HepG2 (cell line): ENCODE measurements around the gene NDST1. TPM values are rescaled to one million over a fixed set of nuclear protein-coding genes. Genes with fewer than 3 reads are reported as not detected.

Experiments
- ATAC-seq: fragments of 200-7000 bp; cut with Tn5 transposase; 3 replicates; pipeline ENCODE4 v1.9.1; 2020; ENCODE audit warnings: mild to moderate bottlenecking, moderate library complexity
- BruUV-seq: library from RNA; stranded (reverse); fragments of 400-500 nt; replicated peaks from 2 replicates; lab custom pipeline; 2021; lab: Mats Ljungman, UMichigan
- CTCF ChIA-PET: fragments of 300-600 bp; formaldehyde crosslinking; extraction: SDS; loops from one replicate; lab custom pipeline; 2021; ENCODE audit warnings: low total read pairs, inconsistent platforms, low intra/inter-chr PET ratio; lab: Yijun Ruan, JAX
- POLR2A ChIA-PET: fragments of 350-600 bp; sonication (Branson Sonifier 250); formaldehyde crosslinking; loops from one replicate; lab custom pipeline; 2020; ENCODE audit warnings: antibody characterized with exemption, inconsistent platforms; lab: Yijun Ruan, JAX
- DNase-seq: peaks from one replicate; pipeline ENCODE4 v3.0.0-alpha.2; 2015; ENCODE audit warnings: low spot score
- FAIRE-seq: peaks from 3 replicates; lab custom pipeline; 2011; peaks lifted over from hg19 to GRCh38; lab: Jason Lieb, UNC
- H2AFZ ChIP-seq: one replicate; pipeline ENCODE4 v1.6.1; 2011; ENCODE audit warnings: low read length, inconsistent platforms
- H3K27ac ChIP-seq: fragments of 300-600 bp; 3 replicates; pipeline ENCODE4 v1.8.0; 2011; ENCODE audit warnings: mixed run types, mild to moderate bottlenecking, mixed read lengths, low read length, inconsistent platforms; ENCODE audit not compliant: insufficient read depth; ENCODE audit errors: extremely low read length
- H3K27me3 ChIP-seq, 2 experiments: fragments of 200-600 bp in 1 of 2; 2 replicates in 1 of 2; 3 replicates in 1 of 2; pipeline versions ENCODE4 v1.6.0 to v1.8.0; 2011; ENCODE audit warnings: low read length in 2 of 2, mild to moderate bottlenecking in 2 of 2, moderate library complexity in 2 of 2, inconsistent platforms in 1 of 2; ENCODE audit not compliant: insufficient read depth in 2 of 2, control insufficient read depth in 1 of 2
- H3K36me3 ChIP-seq, 2 experiments: fragments of 200-600 bp in 1 of 2; replicated peaks in 1 of 2; 2 replicates in 1 of 2; 3 replicates in 1 of 2; pipeline versions ENCODE4 v1.5.1 to v1.8.0; 2011; ENCODE audit warnings: low read length in 2 of 2, inconsistent platforms in 1 of 2; ENCODE audit not compliant: insufficient read depth in 2 of 2, control insufficient read depth in 1 of 2
- H3K4me1 ChIP-seq: 2 replicates; pipeline ENCODE4 v1.5.1; 2012; ENCODE audit warnings: low read length, inconsistent platforms; ENCODE audit not compliant: insufficient read depth
- H3K4me2 ChIP-seq: 2 replicates; pipeline ENCODE4 v1.6.0; 2011; ENCODE audit warnings: low read depth, low read length, inconsistent platforms
- H3K4me3 ChIP-seq, 3 experiments: fragments of 200-600 bp in 1 of 3; sonication (generic), shearing (Covaris generic) in 1 of 3; replicated peaks in 1 of 3; 2 replicates each; pipeline ENCODE4 v1.5.1; 2011 to 2016; ENCODE audit warnings: low read length in 3 of 3, inconsistent platforms in 2 of 3, low read depth in 2 of 3, mild to moderate bottlenecking in 2 of 3, control low read depth in 1 of 3, mixed read lengths in 1 of 3; ENCODE audit not compliant: insufficient read depth in 1 of 3
- H3K79me2 ChIP-seq: one replicate; pipeline ENCODE4 v1.6.1; 2011; ENCODE audit warnings: low read length, inconsistent platforms; ENCODE audit not compliant: insufficient read depth
- H3K9ac ChIP-seq: 2 replicates; pipeline ENCODE4 v1.6.0; 2011; ENCODE audit warnings: mild to moderate bottlenecking, low read depth, low read length, inconsistent platforms; ENCODE audit not compliant: insufficient read depth
- H3K9me3 ChIP-seq: 2 replicates; pipeline ENCODE4 v1.5.1; 2012; ENCODE audit warnings: mild to moderate bottlenecking, low read length
- H4K20me1 ChIP-seq: 2 replicates; pipeline ENCODE4 v1.6.0; 2011; ENCODE audit warnings: inconsistent platforms, mild to moderate bottlenecking, low read length, moderate library complexity; ENCODE audit not compliant: insufficient read depth
- ATAD3A ChIP-seq: sonication (generic); formaldehyde crosslinking; IDR thresholded peaks from 2 replicates; pipeline ENCODE4 v1.4.0; 2020; ENCODE audit warnings: missing genetic modification reagents
- DBP ChIP-seq: sonication (generic); formaldehyde crosslinking; IDR thresholded peaks from 2 replicates; pipeline ENCODE4 v1.4.0; 2020; ENCODE audit warnings: missing genetic modification reagents; ENCODE audit errors: not compliant biosample characterization
- E2F2 ChIP-seq: sonication (generic); formaldehyde crosslinking; IDR thresholded peaks from 2 replicates; pipeline ENCODE4 v1.4.0; 2020; ENCODE audit warnings: missing genetic modification reagents, borderline replicate concordance
- ETV5 ChIP-seq: IDR thresholded peaks from 2 replicates; pipeline ENCODE4 v1.6.1; 2018; ENCODE audit warnings: missing biosample characterization, missing genetic modification reagents, inconsistent platforms, borderline replicate concordance
- HOXA3 ChIP-seq: sonication (generic); formaldehyde crosslinking; IDR thresholded peaks from 2 replicates; pipeline ENCODE4 v1.5.0; 2020; ENCODE audit warnings: missing genetic modification reagents
- MIXL1 ChIP-seq: IDR thresholded peaks from 2 replicates; pipeline ENCODE4 v1.6.1; 2016
- NFYB ChIP-seq: sonication (generic); formaldehyde crosslinking; IDR thresholded peaks from 2 replicates; pipeline ENCODE4 v1.4.0; 2020; ENCODE audit warnings: missing genetic modification reagents
- PATZ1 ChIP-seq: sonication (generic); formaldehyde crosslinking; IDR thresholded peaks from 2 replicates; pipeline ENCODE4 v1.4.0; 2020; ENCODE audit warnings: missing genetic modification reagents
- REL ChIP-seq: sonication (generic); formaldehyde crosslinking; conservative IDR thresholded peaks from 2 replicates; pipeline ENCODE4 v1.8.0; 2022; ENCODE audit warnings: mild to moderate bottlenecking, missing genetic modification reagents, moderate library complexity
- RFXAP ChIP-seq: sonication (generic); formaldehyde crosslinking; IDR thresholded peaks from 2 replicates; pipeline ENCODE4 v1.4.0; 2020; ENCODE audit warnings: missing genetic modification reagents, borderline replicate concordance
- SAP130 ChIP-seq: IDR thresholded peaks from 2 replicates; pipeline ENCODE4 v1.6.1; 2016; ENCODE audit warnings: low read depth
- ZBTB38 ChIP-seq: sonication (generic); formaldehyde crosslinking; IDR thresholded peaks from 2 replicates; pipeline ENCODE4 v1.5.1; 2020; ENCODE audit warnings: mild to moderate bottlenecking, missing genetic modification reagents
- ZNF317 ChIP-seq: sonication (generic); formaldehyde crosslinking; IDR thresholded peaks from 2 replicates; pipeline ENCODE4 v1.5.0; 2020; ENCODE audit warnings: mild to moderate bottlenecking, missing genetic modification reagents
- ZNF549 ChIP-seq: sonication (generic); formaldehyde crosslinking; IDR thresholded peaks from 2 replicates; pipeline ENCODE4 v1.5.0; 2020; ENCODE audit warnings: missing genetic modification reagents
- ZNF552 ChIP-seq: sonication (generic); formaldehyde crosslinking; IDR thresholded peaks from 2 replicates; pipeline ENCODE4 v1.9.0; 2022; ENCODE audit warnings: missing genetic modification reagents, mild to moderate bottlenecking, borderline replicate concordance
- in situ Hi-C: cut with HindIII; loops from 2 replicates; pipeline ENCODE4 v1.10.0; 2017; ENCODE audit warnings: low pct_unique_long_range_greater_than_20kb; ENCODE audit not compliant: extremely low pct_ligation_motif_present
- intact Hi-C: fragments of 100-400 bp; cut with micrococcal nuclease; formaldehyde crosslinking; loops from one replicate; pipeline ENCODE4 v1.10.0; 2022; ENCODE audit not compliant: unreplicated experiment
- polyA plus RNA-seq, 8 experiments: library from polyadenylated mRNA; depleted of rRNA in 3 of 8; stranded (reverse) in 7 of 8; unstranded in 1 of 8; fragments of >200 nt; fragmentation: Illumina TruSeq in 4 of 8; extraction: Trizol in 4 of 8; gene quantifications; 2 replicates each; pipeline versions ENCODE4 v1.2.1 to v1.2.3, GENCODE V29; 2011 to 2016; ENCODE audit warnings: low read depth in 4 of 8, missing spikeins in 1 of 8, mixed read lengths in 1 of 8; ENCODE audit not compliant: insufficient read depth in 1 of 8
- total RNA-seq, 5 experiments: library from RNA; depleted of rRNA; stranded (reverse); fragments of >200 nt; fragmentation: Illumina TruSeq; extraction: Trizol; gene quantifications; 2 replicates each; pipeline ENCODE4 v1.2.3, GENCODE V29; 2016; ENCODE audit warnings: low read depth in 1 of 5
- TF ChIP-seq, protein P1 (sequence below): sonication (generic); formaldehyde crosslinking; IDR thresholded peaks from 2 replicates; pipeline ENCODE4 v1.4.0; 2020; ENCODE audit warnings: missing genetic modification reagents

NDST1 gene
- total and polyA plus RNA-seq, 2 of the 13 experiments (the other 11 are each of a cell fraction or from before 2014, with no cell fraction given), result 23.8 to 26.2 TPM

- no peak overlapping the region for H3K27ac ChIP-seq
- H2AFZ ChIP-seq, result no peak overlapping the region
- in situ Hi-C loops (no loop called here), intact Hi-C loops (no loop called here)
- H3K4me2 ChIP-seq, result no peak overlapping the region
- no peak for DNase-seq
- H3K9me3 ChIP-seq, result no peaks in the 10 kb centered on the region
- FAIRE-seq, result no peak
- peaks cover 82% of the 10 kb centered on the region for H3K79me2 ChIP-seq
- no peak for ATAC-seq
- peaks cover 3 to 42% of the 10 kb centered on the region in 2 experiments; a peak in 3 of 5 replicates for H3K36me3 ChIP-seq
- TF ChIP-seq ZNF549 (CRISPR knock-in tag) (no peak), E2F2 (CRISPR knock-in tag) (no peak), NFYB (CRISPR knock-in tag) (no peak), ZBTB38 (CRISPR knock-in tag) (no peak), HOXA3 (CRISPR knock-in tag) (no peak), ZNF317 (no peak), MIXL1 (CRISPR knock-in tag) (no peak), ZNF552 (CRISPR knock-in tag) (no peak), DBP (CRISPR knock-in tag) (no peak), REL (CRISPR knock-in tag) (no peak), ATAD3A (CRISPR knock-in tag) (no peak), SAP130 (no peak), PATZ1 (CRISPR knock-in tag) (no peak), ETV5 (CRISPR knock-in tag) (no peak), RFXAP (CRISPR knock-in tag) (no peak)
- TF ChIP-seq, protein P1, sequence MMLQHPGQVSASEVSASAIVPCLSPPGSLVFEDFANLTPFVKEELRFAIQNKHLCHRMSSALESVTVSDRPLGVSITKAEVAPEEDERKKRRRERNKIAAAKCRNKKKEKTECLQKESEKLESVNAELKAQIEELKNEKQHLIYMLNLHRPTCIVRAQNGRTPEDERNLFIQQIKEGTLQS, result no peak
- CTCF ChIA-PET, result no interaction called here
- H3K9ac ChIP-seq, result no peak overlapping the region
- no TSS peak for BruUV-seq
- no peak overlapping the region for H3K4me3 ChIP-seq
- POLR2A ChIA-PET, result interaction anchor here (1.0 to 1.8 kb wide), 4 partner anchors 11 to 44 kb away, joined by 3 to 6 read pairs (median 4); no protein-coding TSS in a partner anchor
- no peaks in the 10 kb centered on the region for H3K27me3 ChIP-seq
- H4K20me1 ChIP-seq, result peaks cover 59% of the 10 kb centered on the region
- peaks cover 80% of the 10 kb centered on the region for H3K4me1 ChIP-seq
Observed at GRCh38 chr5:150498971-150499370, 9.0 kb upstream of the NDST1 start.
